ENCODE data around the gene USP49.
A peak's percentile ranks its signal among the peaks of the same experiment; 100 is the strongest.

DNA sequence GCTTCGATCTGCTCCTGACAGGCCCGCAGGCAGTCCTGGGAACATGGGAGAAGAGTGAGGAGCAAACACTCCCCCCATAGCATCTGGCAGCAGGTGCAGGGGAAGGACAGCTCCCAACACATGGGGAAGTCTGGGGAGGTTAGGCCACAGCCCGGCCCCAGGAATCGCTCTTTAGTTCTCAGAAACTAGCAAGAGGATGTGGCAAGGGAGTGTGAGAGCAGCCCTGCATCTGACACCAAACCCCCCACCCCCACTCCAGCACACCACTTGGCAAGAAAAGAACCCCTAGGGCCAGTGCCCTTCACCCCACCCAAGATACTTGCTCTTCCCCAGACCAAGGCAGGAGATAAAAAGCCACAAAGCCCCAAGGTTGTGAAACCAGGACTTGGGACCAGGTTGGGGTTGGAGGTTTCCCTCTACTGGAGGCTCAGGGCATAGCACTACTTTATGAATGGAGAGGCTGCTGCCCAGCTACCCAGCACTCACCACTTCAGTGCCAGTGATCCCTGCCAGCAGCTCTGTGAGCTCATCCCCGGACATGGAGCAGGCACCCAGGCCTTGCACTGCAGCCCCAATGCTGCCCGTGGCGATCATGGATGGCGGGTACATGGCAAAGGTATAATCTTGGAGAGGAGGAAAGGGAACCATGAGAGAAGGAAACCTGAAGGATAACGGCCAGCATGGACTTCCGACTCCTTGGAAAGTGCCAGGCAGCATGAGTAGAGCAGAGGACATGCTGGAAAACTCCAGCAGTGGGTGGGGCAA, 41.1 kb upstream of the USP49 start:
- TF ChIP-seq, protein P1, sequence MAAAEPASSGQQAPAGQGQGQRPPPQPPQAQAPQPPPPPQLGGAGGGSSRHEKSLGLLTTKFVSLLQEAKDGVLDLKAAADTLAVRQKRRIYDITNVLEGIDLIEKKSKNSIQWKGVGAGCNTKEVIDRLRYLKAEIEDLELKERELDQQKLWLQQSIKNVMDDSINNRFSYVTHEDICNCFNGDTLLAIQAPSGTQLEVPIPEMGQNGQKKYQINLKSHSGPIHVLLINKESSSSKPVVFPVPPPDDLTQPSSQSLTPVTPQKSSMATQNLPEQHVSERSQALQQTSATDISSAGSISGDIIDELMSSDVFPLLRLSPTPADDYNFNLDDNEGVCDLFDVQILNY (CRISPR knock-in tag; conservative IDR thresholded peaks at IDR 0.05) = no peak
- TF ChIP-seq, protein P2, sequence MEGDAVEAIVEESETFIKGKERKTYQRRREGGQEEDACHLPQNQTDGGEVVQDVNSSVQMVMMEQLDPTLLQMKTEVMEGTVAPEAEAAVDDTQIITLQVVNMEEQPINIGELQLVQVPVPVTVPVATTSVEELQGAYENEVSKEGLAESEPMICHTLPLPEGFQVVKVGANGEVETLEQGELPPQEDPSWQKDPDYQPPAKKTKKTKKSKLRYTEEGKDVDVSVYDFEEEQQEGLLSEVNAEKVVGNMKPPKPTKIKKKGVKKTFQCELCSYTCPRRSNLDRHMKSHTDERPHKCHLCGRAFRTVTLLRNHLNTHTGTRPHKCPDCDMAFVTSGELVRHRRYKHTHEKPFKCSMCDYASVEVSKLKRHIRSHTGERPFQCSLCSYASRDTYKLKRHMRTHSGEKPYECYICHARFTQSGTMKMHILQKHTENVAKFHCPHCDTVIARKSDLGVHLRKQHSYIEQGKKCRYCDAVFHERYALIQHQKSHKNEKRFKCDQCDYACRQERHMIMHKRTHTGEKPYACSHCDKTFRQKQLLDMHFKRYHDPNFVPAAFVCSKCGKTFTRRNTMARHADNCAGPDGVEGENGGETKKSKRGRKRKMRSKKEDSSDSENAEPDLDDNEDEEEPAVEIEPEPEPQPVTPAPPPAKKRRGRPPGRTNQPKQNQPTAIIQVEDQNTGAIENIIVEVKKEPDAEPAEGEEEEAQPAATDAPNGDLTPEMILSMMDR (CRISPR knock-in tag; IDR thresholded peaks at IDR 0.05) = peak; percentile 92
- no peak for TF ChIP-seq NBN (conservative IDR thresholded peaks at IDR 0.05)
- TF ChIP-seq ZEB1 (IDR thresholded peaks at IDR 0.05; ENCODE audit: insufficient replicate concordance, low read depth) = no peak
